Upper lobe of right lung (tissue), 1 donor: ENCODE data around the gene NDP. TPM values are rescaled to one million over a fixed set of nuclear protein-coding genes. Genes with fewer than 3 reads are reported as not detected.

ENCODE experiments used
- ATAC-seq: fragments of 200-7000 bp; cut with Tn5 transposase; one replicate; pipeline ENCODE4 v1.9.1; 2020; ENCODE audit warnings: mild to moderate bottlenecking, moderate library complexity
- DNase-seq: peaks from one replicate; pipeline ENCODE4 v3.0.0-alpha.2; 2020
- H3K27ac ChIP-seq: fragments of 200-600 bp; one replicate; pipeline ENCODE4 v1.8.0; 2022
- H3K27me3 ChIP-seq: fragments of 200-600 bp; one replicate; pipeline ENCODE4 v1.8.0; 2022; ENCODE audit warnings: mild to moderate bottlenecking
- H3K36me3 ChIP-seq: fragments of 200-600 bp; one replicate; pipeline ENCODE4 v1.8.0; 2022
- H3K4me1 ChIP-seq: fragments of 200-600 bp; one replicate; pipeline ENCODE4 v1.8.0; 2022
- H3K4me3 ChIP-seq: fragments of 200-600 bp; one replicate; pipeline ENCODE4 v1.8.0; 2022; ENCODE audit warnings: mild to moderate bottlenecking
- H3K9me3 ChIP-seq: fragments of 200-600 bp; one replicate; pipeline ENCODE4 v1.8.0; 2022
- CTCF ChIP-seq: fragments of 200-600 bp; IDR thresholded peaks from one replicate; pipeline ENCODE4 v1.8.0; 2022; ENCODE audit warnings: antibody characterized with exemption
- intact Hi-C: fragments of 100-400 bp; cut with DNase I; formaldehyde crosslinking; loops from one replicate; pipeline ENCODE4 v1.11.0; 2022
- total RNA-seq: library from RNA; stranded (reverse); fragmentation: NEBNext Ultra II Directional; extraction: Animal tissue kit (Norgen Biotek cat#: 25700); gene quantifications from one replicate; pipeline ENCODE4 v1.2.1, GENCODE V29; 2021
- donor health status: DM: no; HTN: yes; CAD: no; lungs with severe emphysema.

Gene NDP
- total RNA-seq, 1 donor from 2014 or later, result not detected

- ATAC-seq (peak; percentile 69), DNase-seq (no peak)
- Histone ChIP-seq H3K27ac (no peak overlapping the region), H3K27me3 (no peaks in the 10 kb centered on the region), H3K36me3 (no peaks in the 10 kb centered on the region), H3K4me3 (no peak overlapping the region), H3K9me3 (no peaks in the 10 kb centered on the region), H3K4me1 (no peaks in the 10 kb centered on the region)
- intact Hi-C loops, result no loop called here
- TF ChIP-seq CTCF, result no peak
Measured at GRCh38 chrX:44002567-44002966, 29.4 kb upstream of the NDP start.

DNA sequence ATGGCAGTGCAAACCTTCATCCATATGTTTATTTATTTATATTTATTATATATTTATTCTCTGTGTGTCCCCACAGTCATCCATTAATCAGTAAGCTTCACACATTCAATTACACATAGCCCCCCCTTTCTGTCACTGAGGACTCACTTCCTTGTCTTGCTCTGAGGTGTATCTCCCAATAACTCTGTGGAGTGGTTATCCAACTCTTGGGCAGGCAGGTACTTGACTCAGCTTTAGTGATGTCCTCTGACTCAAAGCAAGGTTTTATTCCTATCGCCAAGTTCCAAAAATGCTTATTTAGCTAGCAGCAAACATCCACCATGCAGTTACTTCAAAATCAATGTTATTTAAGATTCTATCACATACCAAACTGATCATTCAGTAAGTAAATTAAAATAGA, 25.2 kb upstream of the NDP start:
- no peaks in the 10 kb centered on the region for H3K27me3 ChIP-seq
- ATAC-seq (no peak), DNase-seq (no peak)
- no peak overlapping the region for H3K4me3 ChIP-seq
- no peak overlapping the region for H3K27ac ChIP-seq
- intact Hi-C loops, result no loop called here
- H3K4me1 ChIP-seq, result no peaks in the 10 kb centered on the region
- no peaks in the 10 kb centered on the region for H3K9me3 ChIP-seq
- no peaks in the 10 kb centered on the region for H3K36me3 ChIP-seq
- no peak for TF ChIP-seq CTCF

GRCh38 chrX:43996491-43996890, 23.3 kb upstream of the NDP start:
- intact Hi-C loops, result no loop called here
- TF ChIP-seq CTCF, result no peak
- no peak for DNase-seq

GRCh38 chrX:43986083-43986482, 12.9 kb upstream of the NDP start:
- Histone ChIP-seq H3K4me1 (no peaks in the 10 kb centered on the region), H3K27ac (no peak overlapping the region), H3K4me3 (no peak overlapping the region), H3K9me3 (no peaks in the 10 kb centered on the region), H3K27me3 (no peaks in the 10 kb centered on the region), H3K36me3 (no peaks in the 10 kb centered on the region)
- TF ChIP-seq CTCF, result no peak
- DNase-seq, result no peak
- intact Hi-C loops, result no loop called here
- no peak for ATAC-seq

More at GRCh38 chrX:43996491-43996890, 23.3 kb upstream of the NDP start:
- H3K27ac ChIP-seq, result no peak overlapping the region
- H3K4me1 ChIP-seq, result no peaks in the 10 kb centered on the region
- H3K9me3 ChIP-seq, result no peaks in the 10 kb centered on the region
- H3K4me3 ChIP-seq, result no peak overlapping the region
- H3K36me3 ChIP-seq, result no peaks in the 10 kb centered on the region
- no peaks in the 10 kb centered on the region for H3K27me3 ChIP-seq
- no peak for ATAC-seq

DNA sequence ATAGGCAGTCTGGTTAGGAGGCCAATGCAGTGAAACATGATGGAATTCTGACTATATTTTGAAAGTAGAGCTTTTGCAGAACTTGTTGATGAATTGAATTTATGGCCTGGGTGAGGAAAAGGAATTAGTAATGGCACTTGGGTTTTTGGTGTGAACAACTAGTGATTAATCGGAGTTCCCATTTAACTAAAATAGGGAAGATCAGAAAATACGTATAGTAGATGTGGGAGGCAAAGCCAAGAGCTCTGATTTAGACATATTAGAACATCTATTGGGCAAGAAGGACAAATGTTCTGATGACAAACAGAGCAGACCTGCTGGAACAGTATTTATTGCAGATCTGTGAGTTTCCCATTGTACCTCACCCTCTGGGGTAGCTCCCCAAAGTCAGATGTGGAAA, 12.3 kb upstream of the NDP start:
- H3K27me3 ChIP-seq, result no peaks in the 10 kb centered on the region
- no peaks in the 10 kb centered on the region for H3K4me1 ChIP-seq
- no peak overlapping the region for H3K4me3 ChIP-seq
- ATAC-seq, result peak; percentile 16
- no peak overlapping the region for H3K27ac ChIP-seq
- intact Hi-C loops, result no loop called here
- no peak for TF ChIP-seq CTCF
- H3K9me3 ChIP-seq, result no peaks in the 10 kb centered on the region
- no peaks in the 10 kb centered on the region for H3K36me3 ChIP-seq
- DNase-seq, result no peak

GRCh38 chrX:43978226-43978625, 5.0 kb upstream of the NDP start:
- no peak overlapping the region for H3K27ac ChIP-seq
- no peaks in the 10 kb centered on the region for H3K27me3 ChIP-seq
- ATAC-seq, result no peak
- intact Hi-C loops, result no loop called here
- no peak overlapping the region for H3K4me3 ChIP-seq
- DNase-seq, result no peak
- no peaks in the 10 kb centered on the region for H3K36me3 ChIP-seq
- no peaks in the 10 kb centered on the region for H3K4me1 ChIP-seq
- no peaks in the 10 kb centered on the region for H3K9me3 ChIP-seq
- TF ChIP-seq CTCF, result no peak
